ENCODE data around the gene GCNT1. TPM values are rescaled to one million over a fixed set of nuclear protein-coding genes. Genes with fewer than 3 reads are reported as not detected.
"Not testable (repeated sequence)": the region's sequence is repeated elsewhere in the genome, so short reads cannot be mapped to it uniquely, and the experiment has no call there.

Gene GCNT1
- total RNA-seq, 4 donors from 2014 or later, result 3.7 to 12.1 (median 6.0) TPM

DNA sequence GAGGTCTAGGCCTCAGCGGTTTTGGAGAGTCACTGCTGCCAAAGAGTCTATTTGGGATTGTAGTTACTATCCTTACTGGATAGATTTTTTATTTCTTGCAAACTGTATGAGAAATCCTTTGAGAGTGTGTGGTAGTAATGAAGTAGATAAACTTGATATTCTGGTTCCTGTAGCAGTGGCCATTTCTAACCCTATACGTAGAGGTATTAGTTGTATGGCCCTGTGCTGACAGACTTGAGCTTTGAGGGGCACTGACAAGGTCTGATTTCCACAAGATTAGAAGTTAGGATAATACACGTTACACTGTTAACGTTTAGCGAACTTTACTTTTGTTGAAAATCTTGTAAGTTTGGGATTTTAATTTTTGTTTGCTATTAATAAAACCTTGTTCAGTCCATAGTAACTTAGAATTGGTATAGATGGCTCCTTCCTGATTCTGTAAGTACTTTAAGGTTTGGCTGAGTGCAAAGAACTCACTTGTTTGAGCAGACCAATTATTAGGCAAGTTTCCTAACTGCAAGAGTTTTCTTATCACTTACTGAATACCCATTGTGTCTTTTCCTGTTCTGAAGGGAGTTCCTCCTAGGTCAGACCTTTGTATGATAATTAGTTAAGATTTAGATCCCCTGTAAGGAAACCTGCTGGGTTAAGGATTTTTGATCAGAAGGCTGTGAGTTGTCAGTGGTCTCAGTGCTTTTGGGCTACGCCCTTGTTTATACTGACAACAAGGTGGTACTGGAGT lies 31.4 kb downstream of the GCNT1 start:
- TF ChIP-seq POLR2A (IDR thresholded peaks at IDR 0.05), result no peak
- TF ChIP-seq, protein P1, sequence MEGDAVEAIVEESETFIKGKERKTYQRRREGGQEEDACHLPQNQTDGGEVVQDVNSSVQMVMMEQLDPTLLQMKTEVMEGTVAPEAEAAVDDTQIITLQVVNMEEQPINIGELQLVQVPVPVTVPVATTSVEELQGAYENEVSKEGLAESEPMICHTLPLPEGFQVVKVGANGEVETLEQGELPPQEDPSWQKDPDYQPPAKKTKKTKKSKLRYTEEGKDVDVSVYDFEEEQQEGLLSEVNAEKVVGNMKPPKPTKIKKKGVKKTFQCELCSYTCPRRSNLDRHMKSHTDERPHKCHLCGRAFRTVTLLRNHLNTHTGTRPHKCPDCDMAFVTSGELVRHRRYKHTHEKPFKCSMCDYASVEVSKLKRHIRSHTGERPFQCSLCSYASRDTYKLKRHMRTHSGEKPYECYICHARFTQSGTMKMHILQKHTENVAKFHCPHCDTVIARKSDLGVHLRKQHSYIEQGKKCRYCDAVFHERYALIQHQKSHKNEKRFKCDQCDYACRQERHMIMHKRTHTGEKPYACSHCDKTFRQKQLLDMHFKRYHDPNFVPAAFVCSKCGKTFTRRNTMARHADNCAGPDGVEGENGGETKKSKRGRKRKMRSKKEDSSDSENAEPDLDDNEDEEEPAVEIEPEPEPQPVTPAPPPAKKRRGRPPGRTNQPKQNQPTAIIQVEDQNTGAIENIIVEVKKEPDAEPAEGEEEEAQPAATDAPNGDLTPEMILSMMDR (IDR thresholded peaks at IDR 0.05), result no peak
- no peak overlapping the region for H3K4me3 ChIP-seq (ENCODE audit: low read depth, poor library complexity, severe bottlenecking)
- intact Hi-C loops (cut with DNase I; ENCODE audit: low total_unique reads), result no loop called here
- no peak for DNase-seq (ENCODE audit: low spot score in 2 of 2)
- WGBS, 2 donors, result 81 to 84% methylated on average over 6 of the region's 6 CpGs

- DNase-seq (ENCODE audit: low spot score in 2 of 2); intact Hi-C loops (cut with DNase I; ENCODE audit: low total_unique reads); H3K4me3 ChIP-seq (ENCODE audit: low read depth, poor library complexity, severe bottlenecking): not testable (repeated sequence)
- 78 to 80% methylated on average over 1 of the region's 1 CpG for WGBS, 2 donors
Measured at GRCh38 chr9:76491056-76491455, 32.1 kb downstream of the GCNT1 start.

- H3K4me3 ChIP-seq (ENCODE audit: low read depth, poor library complexity, severe bottlenecking); DNase-seq (ENCODE audit: low spot score in 2 of 2); intact Hi-C loops (cut with DNase I; ENCODE audit: low total_unique reads): not testable (repeated sequence)
- WGBS, 2 donors, result 96 to 97% methylated on average over 1 of the region's 1 CpG
Measured at GRCh38 chr9:76493496-76493895, 34.5 kb downstream of the GCNT1 start.

DNA sequence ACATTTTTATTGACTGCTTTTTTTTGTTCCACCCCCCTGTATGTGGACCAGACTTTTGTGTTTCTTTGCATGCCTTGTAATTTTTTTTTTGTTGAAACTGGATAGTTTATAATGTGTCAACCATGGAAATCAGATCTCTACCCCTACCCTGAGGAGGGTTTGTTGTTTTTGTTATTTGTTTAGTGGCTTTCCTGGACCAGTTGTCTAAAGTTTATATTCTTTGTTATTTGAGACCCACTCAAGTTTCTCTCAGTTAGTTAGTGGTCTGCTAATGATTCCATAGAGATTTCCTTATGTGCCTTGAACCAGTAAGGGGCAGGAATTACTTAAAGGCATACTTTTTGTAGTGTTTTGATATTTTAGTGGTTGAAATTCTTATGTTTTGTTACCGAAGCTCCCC lies 41.1 kb downstream of the GCNT1 start:
- intact Hi-C loops (cut with DNase I; ENCODE audit: low total_unique reads), result no loop called here
- DNase-seq (ENCODE audit: low spot score in 2 of 2), result no peak
- TF ChIP-seq, protein P1 (IDR thresholded peaks at IDR 0.05), result no peak
- TF ChIP-seq POLR2A (IDR thresholded peaks at IDR 0.05), result no peak
- WGBS, 2 donors, result 92% methylated on average over 1 of the region's 1 CpG
- no peak overlapping the region for H3K4me3 ChIP-seq (ENCODE audit: low read depth, poor library complexity, severe bottlenecking)

- WGBS, 2 donors, result 83 to 89% methylated on average over 6 of the region's 6 CpGs
- TF ChIP-seq POLR2A (IDR thresholded peaks at IDR 0.05), result no peak
- TF ChIP-seq, protein P1 (IDR thresholded peaks at IDR 0.05), result no peak
Measured at GRCh38 chr9:76502746-76503145, 43.8 kb downstream of the GCNT1 start.

GRCh38 chr9:76510041-76510440 lies 51.1 kb downstream of the GCNT1 start:
- 67% methylated on average over 1 of the region's 1 CpG for WGBS, 2 donors
- no peak for TF ChIP-seq POLR2A (IDR thresholded peaks at IDR 0.05)
- TF ChIP-seq, protein P1 (IDR thresholded peaks at IDR 0.05), result no peak
- intact Hi-C loops (cut with DNase I; ENCODE audit: low total_unique reads), result no loop called here
- H3K4me3 ChIP-seq (ENCODE audit: low read depth, poor library complexity, severe bottlenecking), result no peak overlapping the region
- no peak for DNase-seq (ENCODE audit: low spot score in 2 of 2)

More at GRCh38 chr9:76502746-76503145, 43.8 kb downstream of the GCNT1 start:
- no peak overlapping the region for H3K4me3 ChIP-seq (ENCODE audit: low read depth, poor library complexity, severe bottlenecking)
- intact Hi-C loops (cut with DNase I; ENCODE audit: low total_unique reads), result no loop called here
- no peak for DNase-seq (ENCODE audit: low spot score in 2 of 2)

- no peak for DNase-seq (ENCODE audit: low spot score in 2 of 2)
- intact Hi-C loops (cut with DNase I; ENCODE audit: low total_unique reads), result no loop called here
- no peak overlapping the region for H3K4me3 ChIP-seq (ENCODE audit: low read depth, poor library complexity, severe bottlenecking)
- TF ChIP-seq POLR2A (IDR thresholded peaks at IDR 0.05), result no peak
- TF ChIP-seq, protein P1 (IDR thresholded peaks at IDR 0.05), result no peak
- WGBS, 2 donors, result 77 to 80% methylated on average over 2 of the region's 2 CpGs
Measured at GRCh38 chr9:76510446-76510845, 51.5 kb downstream of the GCNT1 start.

All from lower leg skin (tissue), 4 donors.